ENCODE measurements around the gene CYSRT1.
A peak's percentile ranks its signal among the peaks of the same experiment; 100 is the strongest.

CYSRT1 gene, protein sequence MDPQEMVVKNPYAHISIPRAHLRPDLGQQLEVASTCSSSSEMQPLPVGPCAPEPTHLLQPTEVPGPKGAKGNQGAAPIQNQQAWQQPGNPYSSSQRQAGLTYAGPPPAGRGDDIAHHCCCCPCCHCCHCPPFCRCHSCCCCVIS

DNA sequence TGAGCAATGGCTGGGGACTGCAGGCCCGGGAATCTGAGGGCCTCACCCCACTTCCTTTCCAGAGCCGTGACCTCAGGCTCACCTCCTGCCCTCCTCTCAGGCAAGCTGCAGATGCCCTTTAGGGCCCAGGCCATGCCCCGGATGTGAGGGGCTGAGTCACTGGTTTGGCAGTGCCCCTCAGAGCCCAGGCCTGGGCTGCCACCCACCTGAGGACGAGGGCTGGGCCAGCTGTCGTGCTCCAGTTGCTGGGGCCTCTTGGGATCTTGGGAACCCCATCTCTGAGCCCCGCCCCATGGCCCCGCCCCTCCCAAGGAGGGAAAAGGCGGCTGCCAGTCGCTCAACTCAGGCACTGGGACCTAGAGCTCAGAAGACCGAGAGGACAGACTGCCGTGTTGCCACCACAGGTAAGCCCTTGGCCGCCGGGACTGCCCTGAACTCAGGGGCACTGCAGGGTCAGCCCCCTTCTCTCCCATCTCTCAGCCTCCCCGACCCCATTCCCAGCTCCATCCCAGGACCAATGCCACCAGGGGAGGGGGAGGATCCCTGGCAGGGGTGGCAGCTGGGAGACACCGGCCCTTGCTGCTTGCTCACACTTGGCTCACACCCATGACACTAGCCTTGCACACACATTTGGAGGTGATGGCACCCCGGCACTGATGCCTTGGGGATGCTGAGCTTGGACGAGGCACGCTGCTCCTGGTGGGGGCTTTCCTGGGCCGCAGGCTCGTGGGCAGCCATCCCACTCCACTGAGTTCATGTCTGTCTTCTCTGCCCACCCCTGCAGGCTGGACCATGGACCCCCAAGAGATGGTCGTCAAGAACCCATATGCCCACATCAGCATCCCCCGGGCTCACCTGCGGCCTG, at the start of gene CYSRT1:
TSS of gene CYSRT1 (plus strand) at position 345 of the 865 bp plus-strand sequence. CDS start at position 793, 448 bp downstream.
- no peak for DNase-seq (ENCODE audit: low read depth)
- H3K4me3 ChIP-seq (ENCODE audit: control insufficient read depth, low read depth, low read length), result peak within 1 kb of the TSS; percentile 91

DNA sequence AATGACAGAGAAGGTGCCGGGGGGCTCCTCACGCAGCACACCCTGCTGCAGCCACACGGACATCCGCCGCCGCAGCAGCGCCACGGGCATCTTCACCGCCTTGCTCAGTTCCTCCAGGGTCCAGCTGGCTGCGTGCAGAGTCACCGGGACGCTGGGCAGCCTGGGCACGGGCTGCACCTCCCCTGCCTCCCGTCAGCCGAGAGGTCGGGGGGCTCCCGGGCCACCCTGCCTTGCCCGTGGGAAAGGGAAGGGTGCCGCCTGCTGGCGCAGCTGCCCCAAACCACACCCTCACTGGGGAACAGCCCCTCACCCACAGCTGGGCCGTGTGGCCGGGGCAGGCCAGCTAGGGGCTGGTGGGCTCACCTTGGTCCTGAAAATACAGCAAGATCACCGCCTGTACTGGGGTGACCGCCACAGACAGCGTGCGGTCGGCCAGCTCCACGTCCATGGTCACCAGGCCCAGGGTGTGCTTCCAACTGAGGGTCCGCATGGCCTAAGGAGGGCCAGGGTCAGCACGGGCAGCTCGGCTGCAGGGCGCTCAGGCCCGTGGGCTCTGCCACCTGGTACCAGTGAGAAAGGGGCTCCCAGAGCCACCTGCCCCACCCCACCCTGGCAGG, 49.5 kb upstream of the CYSRT1 start:
- H3K4me3 ChIP-seq (ENCODE audit: control insufficient read depth, low read depth, low read length), result no peak overlapping the region
- TF ChIP-seq, protein P1, sequence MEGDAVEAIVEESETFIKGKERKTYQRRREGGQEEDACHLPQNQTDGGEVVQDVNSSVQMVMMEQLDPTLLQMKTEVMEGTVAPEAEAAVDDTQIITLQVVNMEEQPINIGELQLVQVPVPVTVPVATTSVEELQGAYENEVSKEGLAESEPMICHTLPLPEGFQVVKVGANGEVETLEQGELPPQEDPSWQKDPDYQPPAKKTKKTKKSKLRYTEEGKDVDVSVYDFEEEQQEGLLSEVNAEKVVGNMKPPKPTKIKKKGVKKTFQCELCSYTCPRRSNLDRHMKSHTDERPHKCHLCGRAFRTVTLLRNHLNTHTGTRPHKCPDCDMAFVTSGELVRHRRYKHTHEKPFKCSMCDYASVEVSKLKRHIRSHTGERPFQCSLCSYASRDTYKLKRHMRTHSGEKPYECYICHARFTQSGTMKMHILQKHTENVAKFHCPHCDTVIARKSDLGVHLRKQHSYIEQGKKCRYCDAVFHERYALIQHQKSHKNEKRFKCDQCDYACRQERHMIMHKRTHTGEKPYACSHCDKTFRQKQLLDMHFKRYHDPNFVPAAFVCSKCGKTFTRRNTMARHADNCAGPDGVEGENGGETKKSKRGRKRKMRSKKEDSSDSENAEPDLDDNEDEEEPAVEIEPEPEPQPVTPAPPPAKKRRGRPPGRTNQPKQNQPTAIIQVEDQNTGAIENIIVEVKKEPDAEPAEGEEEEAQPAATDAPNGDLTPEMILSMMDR (IDR thresholded peaks at IDR 0.05; ENCODE audit: control insufficient read depth, insufficient read depth, low read depth, low read length, missing control alignments), result peak; percentile 28
- no peak for DNase-seq (ENCODE audit: low read depth)

More for the DNA sequence above, at the start of gene CYSRT1:
- TF ChIP-seq, protein P1 (IDR thresholded peaks at IDR 0.05; ENCODE audit: control insufficient read depth, insufficient read depth, low read depth, low read length, missing control alignments), result no peak

DNA sequence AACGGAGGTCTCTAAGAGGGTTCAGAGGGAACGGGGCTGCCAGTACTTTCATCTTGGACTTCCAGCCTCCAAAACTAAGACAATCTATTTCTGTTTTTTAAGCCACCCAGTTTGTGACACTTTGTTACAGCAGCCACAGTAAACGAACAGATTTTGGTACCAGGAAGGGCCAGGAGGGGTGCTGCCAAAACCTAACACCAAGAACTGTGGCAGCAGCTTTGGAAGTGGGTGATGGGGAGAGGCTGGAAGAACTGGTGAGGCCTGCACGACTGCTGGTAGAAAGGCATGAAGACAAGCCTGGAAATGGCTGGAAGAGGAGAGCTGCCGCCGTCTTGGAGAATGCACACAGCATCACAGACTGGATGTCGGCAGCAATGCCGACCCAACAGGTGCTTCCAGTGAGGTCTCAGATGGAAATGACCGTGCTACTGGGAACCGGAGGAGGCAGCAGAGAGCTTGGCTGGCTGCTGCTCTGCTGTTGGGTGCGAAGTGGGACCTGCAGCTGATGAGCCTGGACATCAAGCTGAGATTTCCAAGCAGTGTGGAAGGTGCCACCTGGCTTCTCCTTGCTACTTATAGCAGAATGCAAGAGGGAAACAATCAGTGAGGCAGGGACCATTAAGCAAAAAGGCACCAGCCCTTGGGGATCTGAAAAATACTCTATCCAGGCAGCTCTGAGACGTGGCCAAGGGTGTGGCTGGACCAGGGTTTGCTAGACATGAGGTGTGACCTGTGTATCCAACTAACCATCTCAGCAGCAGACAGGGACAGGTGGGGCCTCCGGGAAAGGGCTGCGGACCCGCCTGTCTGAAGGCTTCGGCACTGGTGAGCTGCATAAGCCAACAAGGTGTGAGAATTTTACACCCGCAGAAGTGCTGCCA, 48.4 kb upstream of the CYSRT1 start:
- TF ChIP-seq, protein P1 (IDR thresholded peaks at IDR 0.05; ENCODE audit: control insufficient read depth, insufficient read depth, low read depth, low read length, missing control alignments), result peak; percentile 77
- DNase-seq (ENCODE audit: low read depth), result no peak

DNA sequence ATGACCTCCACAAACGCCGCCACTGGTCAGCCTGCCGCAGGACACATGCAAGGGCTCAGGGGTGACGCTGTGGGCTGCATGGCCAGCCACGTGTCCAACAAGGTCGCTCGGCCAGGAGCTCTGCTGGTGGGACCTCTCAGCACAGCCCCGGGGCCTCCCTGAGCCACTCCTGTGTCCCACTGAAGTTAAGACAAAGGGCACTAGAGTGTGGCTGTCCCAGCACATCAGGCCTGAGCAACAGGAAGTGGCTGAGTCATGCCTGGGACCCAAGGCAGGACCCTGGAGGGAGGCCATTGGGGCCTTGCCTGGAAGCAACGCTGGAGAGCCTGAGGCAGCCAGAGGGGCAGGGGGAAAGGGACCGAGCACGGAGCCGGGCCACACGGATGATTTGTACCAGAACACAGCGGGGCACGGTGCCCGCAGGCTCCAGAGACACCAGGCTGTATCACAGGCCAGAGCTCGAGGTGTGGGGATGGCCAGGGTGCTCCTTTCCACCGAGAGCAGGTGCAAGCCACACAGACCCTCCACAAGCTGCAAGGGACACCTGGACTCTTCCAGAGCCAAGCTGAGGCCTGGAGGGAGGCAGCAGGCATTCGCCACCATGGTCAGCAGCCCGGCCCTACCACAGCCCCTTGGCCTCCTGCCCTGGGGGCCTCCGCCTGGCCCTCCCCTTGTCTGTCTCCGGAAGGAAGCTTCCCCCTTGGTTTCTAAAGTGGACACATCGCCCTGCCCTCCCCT, 46.6 kb upstream of the CYSRT1 start:
- H3K4me3 ChIP-seq (ENCODE audit: control insufficient read depth, low read depth, low read length), result no peak overlapping the region
- no peak for DNase-seq (ENCODE audit: low read depth)
- TF ChIP-seq, protein P1 (IDR thresholded peaks at IDR 0.05; ENCODE audit: control insufficient read depth, insufficient read depth, low read depth, low read length, missing control alignments), result no peak

More for the DNA sequence above, 48.4 kb upstream of the CYSRT1 start:
- no peak overlapping the region for H3K4me3 ChIP-seq (ENCODE audit: control insufficient read depth, low read depth, low read length)

DNA sequence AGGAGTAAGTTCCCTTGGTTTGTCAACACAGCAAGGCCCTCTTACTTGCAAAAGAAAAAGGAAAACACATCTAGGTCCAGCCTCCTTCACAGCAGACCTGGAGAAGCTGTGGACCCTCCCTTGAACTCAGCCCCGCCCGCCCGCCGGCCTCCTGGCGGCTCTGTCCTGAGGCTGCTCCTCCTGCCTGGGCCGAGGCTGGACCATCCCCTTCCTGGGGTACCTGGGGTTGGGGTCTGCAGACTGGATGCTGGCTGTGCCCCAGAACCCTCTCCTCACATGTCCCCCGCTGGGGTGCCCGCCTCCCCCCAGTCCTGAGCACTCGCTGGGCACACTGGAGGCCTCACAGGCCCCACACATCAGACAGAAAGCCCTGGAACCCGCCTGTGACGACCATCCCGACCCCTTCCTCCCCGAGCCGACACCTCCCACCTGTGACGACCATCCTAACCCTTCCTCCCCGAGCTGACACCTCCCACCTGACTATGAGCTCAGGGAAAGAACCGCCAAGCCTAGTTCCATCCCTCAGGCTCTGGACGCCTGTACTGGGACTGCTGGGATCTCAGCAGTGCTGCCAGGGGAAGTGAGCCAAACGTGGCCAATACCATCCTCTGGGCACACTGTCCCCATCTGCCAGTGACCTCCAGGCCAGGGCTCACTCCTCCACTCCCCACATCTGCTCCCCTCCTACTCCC, 45.9 kb upstream of the CYSRT1 start:
- no peak for DNase-seq (ENCODE audit: low read depth)
- TF ChIP-seq, protein P1 (IDR thresholded peaks at IDR 0.05; ENCODE audit: control insufficient read depth, insufficient read depth, low read depth, low read length, missing control alignments), result no peak
- no peak overlapping the region for H3K4me3 ChIP-seq (ENCODE audit: control insufficient read depth, low read depth, low read length)

All from AG09309 (cell line).